CD4-positive, alpha-beta T cell treated with Interleukin-2 at 100 ng/mL for 4 hours (primary cell): ENCODE data around the gene H19.
A peak's percentile ranks its signal among the peaks of the same experiment; 100 is the strongest.

Source experiments
- DNase-seq: peaks from one replicate; pipeline ENCODE4 v3.0.0-alpha.2; 2020; ENCODE audit warnings: low spot score

H19 gene

GRCh38 chr11:1946812-1947484 lies 50.7 kb downstream of the H19 start, which contains the start of gene MRPL23:
Gene MRPL23, plus strand, starts transcription at chr11:1947332. Its CDS starts 31 bp downstream, at chr11:1947363.
- peak; percentile 26 for DNase-seq
